Brain microvascular endothelial cell (primary cell): ENCODE results near the gene TRPV4.

ENCODE experiments used
- DNase-seq: peaks from one replicate; pipeline ENCODE4 v3.0.0-alpha.2; 2020
- H3K27ac ChIP-seq: fragments of 250-450 bp; sonication (Bioruptor Pico); 2 replicates; pipeline ENCODE4 v1.5.1; 2020; ENCODE audit warnings: mild to moderate bottlenecking, moderate library complexity
- H3K27me3 ChIP-seq: fragments of 250-450 bp; sonication (Bioruptor Pico); replicated peaks from 2 replicates; pipeline ENCODE4 v1.5.1; 2020; ENCODE audit warnings: mild to moderate bottlenecking
- H3K36me3 ChIP-seq: fragments of 250-450 bp; sonication (Bioruptor Pico); replicated peaks from 2 replicates; pipeline ENCODE4 v1.5.1; 2020; ENCODE audit warnings: mild to moderate bottlenecking
- H3K4me3 ChIP-seq: 2 replicates; pipeline ENCODE4 v1.5.1; 2011; ENCODE audit warnings: low read depth, mild to moderate bottlenecking, control low read depth, low read length, moderate library complexity
- in situ Hi-C: cut with HindIII; loops from 2 replicates; pipeline ENCODE4 v1.10.0; 2017; ENCODE audit warnings: low sequenced_read_pairs, low pct_ligation_motif_present
- TF ChIP-seq, protein P1 (sequence below): IDR thresholded peaks from 2 replicates; pipeline ENCODE4 v1.5.1; 2011; ENCODE audit warnings: low read depth, mild to moderate bottlenecking, moderate library complexity, low read length, control low read depth, inconsistent platforms; ENCODE audit errors: missing control alignments

TRPV4 gene

GRCh38 chr12:109764123-109764522, 69.1 kb downstream of the TRPV4 start:
- no peak for DNase-seq
- H3K4me3 ChIP-seq = no peak overlapping the region
- H3K36me3 ChIP-seq = no peaks in the 10 kb centered on the region
- H3K27me3 ChIP-seq = no peaks in the 10 kb centered on the region
- no peak overlapping the region for H3K27ac ChIP-seq
- TF ChIP-seq, protein P1, sequence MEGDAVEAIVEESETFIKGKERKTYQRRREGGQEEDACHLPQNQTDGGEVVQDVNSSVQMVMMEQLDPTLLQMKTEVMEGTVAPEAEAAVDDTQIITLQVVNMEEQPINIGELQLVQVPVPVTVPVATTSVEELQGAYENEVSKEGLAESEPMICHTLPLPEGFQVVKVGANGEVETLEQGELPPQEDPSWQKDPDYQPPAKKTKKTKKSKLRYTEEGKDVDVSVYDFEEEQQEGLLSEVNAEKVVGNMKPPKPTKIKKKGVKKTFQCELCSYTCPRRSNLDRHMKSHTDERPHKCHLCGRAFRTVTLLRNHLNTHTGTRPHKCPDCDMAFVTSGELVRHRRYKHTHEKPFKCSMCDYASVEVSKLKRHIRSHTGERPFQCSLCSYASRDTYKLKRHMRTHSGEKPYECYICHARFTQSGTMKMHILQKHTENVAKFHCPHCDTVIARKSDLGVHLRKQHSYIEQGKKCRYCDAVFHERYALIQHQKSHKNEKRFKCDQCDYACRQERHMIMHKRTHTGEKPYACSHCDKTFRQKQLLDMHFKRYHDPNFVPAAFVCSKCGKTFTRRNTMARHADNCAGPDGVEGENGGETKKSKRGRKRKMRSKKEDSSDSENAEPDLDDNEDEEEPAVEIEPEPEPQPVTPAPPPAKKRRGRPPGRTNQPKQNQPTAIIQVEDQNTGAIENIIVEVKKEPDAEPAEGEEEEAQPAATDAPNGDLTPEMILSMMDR = peak; percentile 10
- in situ Hi-C loops = no loop called here

GRCh38 chr12:109763201-109763841, 69.9 kb downstream of the TRPV4 start:
- TF ChIP-seq, protein P1 = no peak
- Histone ChIP-seq H3K27me3 (no peaks in the 10 kb centered on the region), H3K36me3 (no peaks in the 10 kb centered on the region), H3K4me3 (no peak overlapping the region), H3K27ac (no peak overlapping the region)
- DNase-seq = peak; percentile 38
- in situ Hi-C loops = no loop called here

DNA sequence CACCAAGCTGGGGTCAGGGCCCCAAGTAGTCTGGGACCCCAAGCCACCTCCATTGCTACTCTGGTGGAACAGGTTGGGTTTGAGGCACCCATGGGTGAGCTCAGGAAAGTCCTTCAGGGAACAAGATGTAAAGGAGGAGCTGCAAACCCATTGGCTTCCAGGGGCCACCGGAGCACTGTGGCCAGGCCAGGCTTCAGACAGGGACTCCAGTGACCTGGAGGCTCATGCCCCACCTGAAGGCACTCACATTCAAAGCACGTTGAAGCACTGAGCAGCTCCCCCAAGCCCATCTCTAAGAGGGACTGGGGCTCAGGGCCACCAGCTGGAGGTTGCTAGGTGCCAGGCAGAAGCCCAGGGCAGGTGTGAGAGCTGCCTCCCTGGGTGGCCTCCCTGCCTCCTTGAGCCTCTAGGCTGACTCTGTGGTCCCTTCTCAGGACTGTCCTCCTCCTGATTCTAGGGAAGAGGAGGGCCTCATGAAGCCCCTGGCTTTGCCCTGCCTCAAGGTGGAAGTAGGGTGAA, 70.5 kb downstream of the TRPV4 start:
- H3K27me3 ChIP-seq = no peaks in the 10 kb centered on the region
- no peak overlapping the region for H3K27ac ChIP-seq
- TF ChIP-seq, protein P1 = no peak
- DNase-seq = no peak
- in situ Hi-C loops = no loop called here
- H3K36me3 ChIP-seq = no peaks in the 10 kb centered on the region
- H3K4me3 ChIP-seq = no peak overlapping the region

- Histone ChIP-seq H3K27ac (no peak overlapping the region), H3K4me3 (no peak overlapping the region), H3K36me3 (no peaks in the 10 kb centered on the region), H3K27me3 (no peaks in the 10 kb centered on the region)
- no peak for DNase-seq
- in situ Hi-C loops = no loop called here
- TF ChIP-seq, protein P1 = no peak
Measured at GRCh38 chr12:109762071-109762672, 71.0 kb downstream of the TRPV4 start.

DNA sequence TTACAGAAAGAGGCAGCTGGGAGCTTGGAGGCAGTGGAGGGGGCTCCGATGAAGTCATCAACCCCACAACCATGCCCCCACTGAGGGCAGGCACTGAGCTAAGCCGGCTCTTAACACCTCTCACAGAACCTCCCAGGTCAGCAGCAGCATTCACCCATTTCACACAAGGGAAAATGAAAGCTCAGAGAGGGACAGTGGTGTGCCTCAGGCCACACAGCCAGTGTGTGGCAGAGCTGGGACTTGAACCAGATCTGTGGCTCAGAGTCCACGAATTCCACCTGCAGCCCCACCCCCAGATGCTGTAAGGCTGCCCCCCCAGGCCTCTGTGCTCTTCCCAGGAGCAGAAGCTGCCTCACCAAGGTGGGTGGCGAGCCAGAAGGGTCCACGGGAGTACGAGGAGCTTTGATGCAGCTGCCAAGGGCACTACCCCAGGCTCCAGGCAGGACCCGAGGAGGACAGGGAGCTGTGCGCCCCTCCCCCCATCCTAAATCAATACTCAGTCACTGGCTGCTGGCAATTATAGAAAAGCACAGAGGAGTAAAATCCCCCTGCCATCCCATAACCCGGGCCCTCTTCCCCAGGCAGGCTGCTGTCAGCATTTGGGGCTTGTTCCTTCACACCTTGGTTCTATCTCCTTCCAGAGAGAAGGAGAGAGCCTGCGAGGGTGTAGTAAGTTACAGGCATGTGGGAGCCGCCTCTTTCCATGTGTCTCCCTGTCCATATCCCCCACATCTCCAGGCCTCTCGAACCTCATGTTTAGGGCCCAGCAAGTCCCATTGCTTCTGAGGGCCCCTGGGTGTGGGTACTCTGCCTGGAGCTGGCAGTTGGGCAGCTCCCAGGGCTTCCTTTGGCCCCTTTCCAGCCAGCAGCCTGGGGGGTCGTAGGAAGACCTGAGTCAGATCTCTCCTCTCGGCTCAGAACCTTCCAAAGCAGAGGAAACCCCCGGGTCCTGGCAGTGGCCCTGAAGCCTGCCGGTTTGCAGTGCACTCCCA, 72.0 kb downstream of the TRPV4 start:
- no peak for DNase-seq
- no peaks in the 10 kb centered on the region for H3K36me3 ChIP-seq
- in situ Hi-C loops = no loop called here
- H3K27ac ChIP-seq = no peak overlapping the region
- no peaks in the 10 kb centered on the region for H3K27me3 ChIP-seq
- H3K4me3 ChIP-seq = no peak overlapping the region
- TF ChIP-seq, protein P1 = no peak
